Activated CD8-positive, alpha-beta memory T cell treated with anti-CD3 and anti-CD28 coated beads for 1 hour (primary cell): ENCODE measurements around the gene CENPB.
A peak's percentile ranks its signal among the peaks of the same experiment; 100 is the strongest.

Source experiments
- DNase-seq, 2 donors: peaks; one replicate each; pipeline ENCODE4 v3.0.0-alpha.2; 2020; ENCODE audit warnings: low read depth in 1 of 2; ENCODE audit errors: extremely low read depth in 1 of 2

The CENPB gene

DNA sequence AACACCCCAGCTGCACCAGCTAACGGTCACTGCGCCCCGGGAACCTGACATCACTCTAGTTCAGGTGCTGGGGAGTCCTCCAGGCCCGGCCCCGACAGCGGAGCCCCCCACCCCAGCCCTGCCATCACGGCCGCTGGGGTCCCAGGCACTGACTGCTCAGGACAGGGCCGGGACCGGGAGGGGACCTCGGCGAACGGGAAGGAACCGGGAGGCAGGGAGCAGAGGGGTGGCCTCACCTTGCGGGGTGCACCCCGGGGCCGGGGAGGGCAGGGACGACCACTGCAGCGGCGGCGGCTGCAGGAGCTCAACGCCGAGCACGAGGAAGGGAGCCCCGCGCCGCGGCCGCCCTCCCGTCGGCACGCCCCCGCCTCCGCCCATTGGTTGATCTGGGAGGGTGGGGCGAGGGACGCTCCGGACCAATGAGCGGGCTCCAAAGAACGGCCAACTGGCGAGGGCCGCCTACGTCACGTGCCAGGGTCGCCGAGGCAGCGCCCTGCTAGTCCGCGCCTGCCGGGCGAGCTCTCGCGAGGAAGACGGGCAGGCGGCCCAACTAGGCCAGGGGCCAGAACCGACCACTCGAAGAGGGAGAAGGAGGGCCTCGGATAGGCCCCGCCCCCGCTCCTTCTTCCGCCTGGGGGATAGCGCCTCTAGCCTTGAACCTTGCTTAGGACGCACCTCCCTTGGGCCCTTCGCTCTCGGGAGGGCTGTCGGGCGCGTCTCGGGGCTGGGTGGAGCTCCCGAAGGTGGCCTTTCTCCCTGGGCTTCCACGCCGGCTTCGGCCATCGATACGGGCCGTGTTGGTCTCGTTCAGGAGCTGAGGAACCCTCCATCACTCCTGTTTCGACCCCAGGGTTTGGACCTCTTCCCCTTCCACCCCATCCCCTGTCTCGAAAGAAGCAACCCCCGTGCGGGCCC is 18.9 kb downstream of the CENPB start, which contains the start of gene ADISSP:
TSS of gene ADISSP (minus strand) at position 327 of the 915 bp plus-strand sequence. CDS start 7,653 bp downstream, outside the sequence.
- peak; percentile 88 to 95 for DNase-seq

DNA sequence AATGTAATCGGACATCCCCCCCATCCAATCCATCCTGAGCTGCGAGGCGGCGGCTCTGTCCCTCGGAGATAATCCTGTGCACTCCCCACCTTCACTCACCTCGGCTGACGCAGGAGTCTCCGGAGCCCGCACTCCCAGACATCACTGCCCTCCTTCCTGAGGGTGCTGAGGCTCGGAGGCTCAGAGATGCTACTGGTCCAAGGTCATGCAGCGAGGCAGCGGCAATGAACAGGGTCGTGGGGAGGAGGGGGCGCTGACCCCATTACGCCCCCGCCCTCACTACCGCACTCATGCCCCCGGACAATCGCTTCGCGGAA is 19.5 kb downstream of the CENPB start:
- DNase-seq: no peak

DNA sequence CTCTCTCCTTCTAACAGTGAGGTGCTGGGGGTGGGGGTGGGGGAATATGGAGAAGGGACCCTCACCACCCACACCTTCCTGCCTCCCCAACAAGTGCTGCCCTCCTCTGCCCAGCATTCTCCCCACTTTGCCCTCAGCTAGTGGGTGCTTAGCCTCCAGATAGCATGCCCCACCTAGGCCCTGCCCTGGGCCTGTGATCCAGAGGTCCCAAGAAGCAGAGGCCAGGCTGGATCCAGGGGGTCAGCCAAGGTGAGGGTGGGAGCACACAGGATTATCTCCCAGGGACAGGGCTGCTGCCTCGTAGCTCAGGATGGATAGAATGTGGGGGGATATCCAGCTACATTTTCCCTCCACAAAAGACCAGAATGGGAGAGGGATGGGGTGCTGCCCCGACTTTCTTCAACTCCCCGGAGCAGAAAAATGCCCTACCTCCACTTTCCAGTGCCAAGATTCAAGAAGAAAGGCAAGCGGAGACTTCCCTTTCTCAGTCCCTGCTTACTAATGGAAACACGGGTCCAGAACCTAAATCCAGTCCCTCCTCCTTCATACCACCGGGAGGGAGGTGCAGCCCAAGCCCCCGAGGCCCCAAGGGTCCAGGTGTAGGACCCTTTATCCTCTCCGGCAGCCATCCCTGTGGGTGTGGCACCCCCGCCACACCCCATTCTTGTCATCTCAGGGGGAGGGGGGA is 20.0 kb downstream of the CENPB start:
- DNase-seq: no peak

DNA sequence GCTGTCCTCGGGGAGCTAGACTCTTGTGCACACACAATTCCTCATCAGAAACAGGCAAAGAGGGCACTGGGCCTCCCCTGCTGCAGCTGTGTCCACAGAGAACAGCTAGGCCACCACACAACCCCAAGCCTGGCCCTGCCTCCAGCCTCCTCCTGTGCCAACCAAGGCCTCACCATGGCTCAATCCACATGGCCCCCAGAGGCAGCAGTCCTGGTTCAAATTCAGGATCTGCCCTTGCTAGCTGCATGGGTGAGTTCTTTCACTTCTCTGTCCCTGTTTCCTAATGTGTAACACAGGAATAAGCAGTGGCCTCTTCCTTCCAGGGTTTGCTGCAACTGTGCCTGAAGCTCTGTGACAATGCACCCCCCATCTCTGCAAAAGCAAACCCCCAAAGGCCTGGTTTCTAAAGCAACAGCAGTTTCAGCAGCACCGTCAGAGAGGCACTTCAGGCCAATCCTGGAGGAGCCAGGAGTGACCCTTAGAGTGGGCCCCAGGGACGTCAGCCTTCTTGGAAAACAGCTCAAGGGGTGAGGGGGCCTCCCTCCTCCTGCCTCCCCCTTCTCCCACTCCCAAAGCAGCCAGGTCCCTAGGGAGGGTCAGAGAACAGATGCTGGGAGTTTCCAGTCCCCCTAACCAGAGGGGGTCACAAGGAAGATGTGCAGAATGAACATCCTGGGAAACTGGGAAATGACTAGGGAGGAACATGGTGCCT is 21.2 kb downstream of the CENPB start:
- no peak for DNase-seq

DNA sequence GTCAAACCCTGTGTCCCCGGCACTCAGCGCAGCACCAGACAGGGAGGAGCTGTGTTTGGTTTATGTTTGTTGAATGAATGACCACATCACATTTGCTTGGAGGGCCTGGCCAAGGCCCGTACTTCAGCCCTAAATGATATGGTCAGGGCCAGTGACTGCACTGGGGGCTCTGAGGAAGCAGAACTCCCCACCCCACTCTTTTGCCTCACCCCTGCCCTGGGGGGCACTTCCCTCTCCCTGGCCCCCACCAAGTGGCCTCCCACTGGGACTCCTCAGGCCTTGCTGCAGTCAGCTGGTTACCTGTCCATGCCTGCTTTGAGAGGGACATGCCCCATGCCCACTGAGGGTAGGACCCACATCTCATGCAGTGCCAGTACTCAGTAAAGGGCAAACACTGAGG is 21.9 kb downstream of the CENPB start:
- no peak for DNase-seq

DNA sequence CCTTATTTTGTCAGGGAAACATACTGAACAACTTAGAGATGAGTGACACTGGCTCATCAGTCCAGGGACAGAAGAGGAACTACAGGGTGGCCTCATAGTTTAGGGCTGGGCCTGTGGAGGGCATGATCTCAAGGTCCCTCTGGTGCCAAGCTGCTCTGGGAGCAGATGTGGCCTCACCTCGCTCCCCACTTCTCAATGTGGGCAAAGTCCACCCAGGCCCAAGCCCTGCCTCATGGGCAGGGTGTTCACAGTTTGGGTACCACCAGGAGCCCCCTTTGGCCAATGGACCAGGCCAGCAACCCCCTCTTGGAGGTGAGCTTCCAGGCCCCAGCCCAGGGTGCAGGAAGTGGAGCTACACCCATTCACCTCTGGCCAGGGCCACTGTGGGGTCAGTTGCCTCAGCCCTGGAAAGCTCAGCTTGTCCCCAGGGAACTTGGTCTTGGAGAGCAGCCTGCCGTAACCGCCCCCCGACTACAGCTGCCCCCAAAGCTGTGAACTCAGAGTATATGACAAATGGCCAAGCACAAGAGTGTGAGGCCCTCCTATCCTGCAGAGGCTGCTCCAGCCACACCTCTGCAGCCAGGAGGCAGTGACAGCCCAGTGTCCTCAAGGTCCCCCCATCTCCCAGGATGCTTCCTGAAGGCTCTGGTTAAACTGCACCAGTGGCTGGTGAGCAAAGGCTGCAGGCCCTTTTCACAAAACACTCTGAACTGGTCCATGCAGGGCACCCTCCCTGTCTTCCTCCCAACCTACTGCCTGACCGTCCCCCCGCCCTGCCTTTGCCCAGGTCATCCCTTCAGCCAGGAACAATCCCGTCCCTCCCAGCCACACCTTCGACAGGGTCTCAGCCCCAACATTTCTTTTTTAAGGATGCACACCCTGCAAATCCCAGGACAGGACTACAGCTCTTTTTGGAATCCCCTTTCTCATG is 22.6 kb downstream of the CENPB start:
- no peak for DNase-seq

DNA sequence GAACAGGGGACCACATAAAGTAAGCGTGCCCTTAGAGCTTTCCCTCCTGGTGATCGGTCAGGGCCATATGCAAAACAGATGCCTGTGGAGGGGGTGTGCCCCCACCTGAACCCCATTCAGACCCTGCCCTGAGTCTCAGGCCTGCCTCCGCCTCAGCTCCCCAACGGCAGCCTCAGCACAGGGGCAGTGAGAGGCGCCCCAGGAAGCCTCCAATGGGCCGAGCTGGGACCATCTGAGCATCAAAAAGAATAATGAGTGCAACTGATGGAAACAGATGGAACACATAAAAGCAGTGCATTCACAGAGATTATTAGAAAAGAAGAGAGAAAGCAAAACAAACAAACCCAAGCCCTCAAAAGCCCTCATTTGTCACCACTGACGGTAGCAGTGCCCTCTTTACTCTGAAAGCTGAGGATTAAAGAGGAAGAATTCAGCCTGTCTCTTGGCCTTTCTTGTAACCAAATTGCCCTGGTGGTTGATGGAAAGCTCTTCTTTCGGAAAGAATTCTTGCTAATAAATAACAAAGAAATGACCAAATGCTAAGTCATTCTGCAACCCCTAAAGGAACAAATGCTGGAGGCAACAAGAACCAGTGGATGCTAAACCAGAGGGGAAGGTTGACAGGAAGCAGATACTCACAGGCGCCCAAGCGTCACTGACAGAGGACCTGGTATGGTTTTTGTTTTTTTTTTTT is 25.7 kb downstream of the CENPB start:
- no peak for DNase-seq

DNA sequence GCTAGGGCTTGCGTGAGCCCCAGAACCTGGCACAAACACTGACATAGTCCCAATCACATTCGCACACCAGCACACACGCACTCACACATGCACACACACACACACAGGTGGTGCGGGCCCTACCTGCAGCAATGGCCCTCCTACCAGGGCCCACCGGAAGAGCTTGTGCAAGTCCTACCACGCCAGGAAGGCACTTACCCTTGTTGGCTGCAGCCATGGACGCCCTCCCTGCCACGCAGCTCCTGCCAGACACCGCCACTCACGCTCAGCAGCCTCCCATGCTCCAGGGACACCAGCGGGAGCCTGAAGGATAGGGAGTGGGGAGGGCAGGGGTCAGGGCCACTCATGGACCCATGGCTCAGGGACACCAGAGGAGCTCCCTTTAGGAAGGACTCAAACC is 26.7 kb downstream of the CENPB start:
- no peak for DNase-seq

DNA sequence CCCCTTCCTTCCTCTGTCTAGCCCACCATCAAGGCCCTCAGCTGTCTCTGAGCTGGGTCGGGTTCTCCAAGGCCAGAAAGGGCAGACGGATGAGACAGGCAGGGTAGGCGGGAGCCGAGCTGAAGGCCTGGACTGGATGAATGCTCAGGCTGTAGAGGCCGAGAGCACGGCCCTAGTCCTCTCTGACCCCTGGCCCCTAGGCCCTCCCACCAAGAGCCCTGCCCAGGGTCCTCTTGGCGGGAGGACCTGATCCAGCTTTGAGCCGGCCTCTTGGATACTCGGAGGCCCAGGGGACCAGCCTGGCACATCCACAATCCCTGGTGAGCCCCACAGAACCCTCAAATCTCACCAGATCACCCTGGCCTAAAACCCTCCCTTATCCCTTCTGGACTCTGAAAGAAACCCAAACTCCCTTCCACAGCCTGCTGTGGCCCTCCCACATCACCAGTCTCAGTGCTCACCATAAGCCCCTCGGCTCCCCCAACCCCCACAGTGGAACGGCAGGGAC is 27.2 kb downstream of the CENPB start:
- no peak for DNase-seq

DNA sequence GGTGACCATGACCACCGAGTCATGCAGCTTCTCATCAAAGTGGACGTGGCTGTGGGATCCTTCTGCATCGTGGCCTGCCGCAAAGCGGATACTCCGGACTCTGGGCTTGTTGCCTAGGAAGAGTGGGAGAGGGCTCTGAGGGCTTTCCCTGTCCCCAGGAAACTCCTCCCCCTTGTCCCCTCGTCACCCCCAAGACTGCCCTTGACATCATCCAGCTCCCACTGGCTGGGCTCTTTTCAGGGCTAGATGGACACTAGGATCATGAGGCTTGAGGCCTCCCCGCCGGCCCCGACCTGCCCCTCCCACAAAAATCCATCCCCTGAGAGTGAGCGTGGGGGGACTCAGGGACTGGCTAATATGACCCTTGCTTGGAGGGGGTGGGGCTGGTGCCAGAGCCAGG is 28.0 kb downstream of the CENPB start:
- no peak for DNase-seq

DNA sequence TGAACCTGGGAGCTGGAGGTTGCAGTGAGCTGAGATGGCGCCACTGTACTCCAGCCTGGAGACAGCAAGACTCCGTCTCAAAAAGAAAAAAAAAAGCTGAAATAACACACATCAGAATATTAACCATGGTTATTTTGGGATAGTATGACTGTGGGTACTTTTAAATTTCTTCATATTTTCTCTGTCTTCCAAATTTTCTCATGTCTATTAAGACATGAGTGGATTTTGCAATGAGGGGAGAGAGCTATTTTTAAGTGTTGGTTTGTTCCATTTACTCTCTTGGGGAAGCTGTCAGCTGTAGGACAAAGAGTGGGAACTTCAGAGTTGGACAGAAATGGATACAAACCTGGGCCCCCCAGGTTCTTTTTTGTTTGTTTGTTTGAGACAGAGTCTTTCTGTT is 29.3 kb downstream of the CENPB start:
- no peak for DNase-seq

DNA sequence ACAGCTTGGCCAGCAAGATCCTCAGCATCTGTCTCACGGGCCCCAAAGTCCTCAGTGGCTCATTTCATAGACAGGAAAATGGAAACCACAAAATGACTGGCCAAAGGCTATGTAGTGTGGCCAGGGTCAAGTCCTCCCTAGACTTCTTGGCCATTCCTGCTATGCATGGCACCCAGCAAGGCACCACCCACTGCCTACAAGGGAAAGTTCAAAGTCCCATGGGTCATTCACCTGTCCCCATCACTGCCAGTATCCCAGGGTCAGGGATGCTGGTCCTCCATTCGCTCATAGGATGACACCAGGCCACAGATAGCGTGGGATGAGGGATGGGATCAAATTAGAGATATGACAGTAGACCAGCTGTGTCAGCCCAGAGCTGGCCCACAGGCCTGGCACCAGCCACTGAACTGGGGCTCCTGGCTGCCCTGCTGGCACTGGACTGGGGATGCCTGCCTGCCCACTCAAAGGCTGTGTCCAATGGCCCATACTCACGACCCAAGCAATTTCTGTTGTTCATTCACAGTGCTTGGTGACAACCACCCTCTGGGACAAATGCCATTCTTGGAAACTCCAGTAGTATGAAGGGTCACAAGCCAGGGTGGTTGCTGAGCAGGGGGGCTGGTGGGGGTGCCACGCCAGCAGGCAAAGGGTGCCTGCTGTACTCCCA is 30.6 kb downstream of the CENPB start:
- DNase-seq: no peak

DNA sequence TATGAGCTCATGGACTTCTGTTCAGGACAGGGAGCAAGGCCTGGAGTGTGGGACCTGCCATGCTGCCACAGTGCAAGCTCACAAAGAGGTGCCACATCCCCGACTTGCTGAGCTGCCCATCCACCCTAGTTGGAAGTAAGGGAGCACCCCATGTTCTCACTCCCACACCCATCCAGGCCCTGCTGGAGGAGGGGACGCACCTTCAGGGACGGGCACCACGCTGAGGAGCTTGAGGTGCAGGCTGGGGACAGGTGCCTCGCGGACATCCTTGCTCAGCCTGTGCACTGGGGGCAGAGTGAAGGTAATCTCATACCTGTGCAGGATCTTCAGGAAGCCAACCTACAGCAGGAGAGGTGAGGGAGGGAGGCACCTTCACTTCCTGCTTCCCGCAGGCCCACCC is 31.3 kb downstream of the CENPB start:
- DNase-seq: no peak

DNA sequence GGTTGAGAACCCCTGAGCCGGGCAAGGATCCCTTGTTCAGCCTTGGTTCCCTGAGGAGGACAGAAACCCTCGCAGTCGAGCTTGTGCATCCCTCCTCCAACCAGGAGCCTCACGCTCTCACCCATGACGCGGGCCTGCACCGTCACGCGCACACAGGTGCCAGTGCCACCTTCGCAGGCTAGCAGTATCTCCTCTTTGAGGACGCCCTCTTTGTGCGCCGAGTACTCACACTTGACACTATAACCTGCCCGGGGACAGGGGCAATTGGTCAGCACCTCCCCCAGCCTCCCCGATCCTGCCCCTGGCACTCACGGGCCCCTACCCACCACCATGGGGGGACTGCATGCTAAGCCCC is 32.3 kb downstream of the CENPB start:
- DNase-seq: no peak

DNA sequence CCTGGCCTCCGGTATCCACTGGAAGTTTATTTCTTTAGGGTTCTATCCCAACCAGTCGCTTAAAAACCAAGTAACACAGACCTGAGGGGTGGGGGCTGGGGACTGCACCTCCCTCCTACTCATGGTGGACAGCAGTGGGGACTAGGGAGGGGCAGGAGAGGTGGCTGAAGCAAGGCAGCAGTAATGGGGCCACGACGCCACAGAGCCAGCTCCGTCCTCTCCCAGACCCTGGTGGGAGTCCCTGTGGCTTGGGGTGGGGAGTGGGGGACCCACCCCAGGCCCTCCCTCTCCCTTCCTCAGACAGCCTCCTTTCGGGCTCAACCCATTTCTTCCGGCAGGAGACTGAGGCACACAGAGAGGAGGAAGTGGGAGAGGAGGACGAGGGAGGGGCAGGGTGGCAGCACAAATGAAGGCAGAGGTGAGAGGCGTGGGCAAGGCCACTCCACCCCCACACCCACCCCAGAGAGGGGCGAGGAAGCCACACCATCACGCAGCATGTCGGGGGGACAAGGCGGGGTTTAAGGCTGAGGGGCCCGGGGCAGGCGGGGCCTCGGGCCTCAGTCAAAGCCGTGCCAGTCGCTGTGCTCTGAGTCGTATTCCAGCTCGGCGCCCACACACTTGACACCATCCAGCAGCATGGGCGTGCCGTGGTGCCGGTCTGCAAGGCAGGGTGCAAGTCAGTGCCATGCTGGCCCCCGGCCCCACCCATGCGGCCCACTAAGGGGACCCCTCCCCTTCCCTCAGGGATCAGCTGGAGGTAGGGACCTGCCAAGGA is 32.9 kb downstream of the CENPB start:
- DNase-seq: no peak

DNA sequence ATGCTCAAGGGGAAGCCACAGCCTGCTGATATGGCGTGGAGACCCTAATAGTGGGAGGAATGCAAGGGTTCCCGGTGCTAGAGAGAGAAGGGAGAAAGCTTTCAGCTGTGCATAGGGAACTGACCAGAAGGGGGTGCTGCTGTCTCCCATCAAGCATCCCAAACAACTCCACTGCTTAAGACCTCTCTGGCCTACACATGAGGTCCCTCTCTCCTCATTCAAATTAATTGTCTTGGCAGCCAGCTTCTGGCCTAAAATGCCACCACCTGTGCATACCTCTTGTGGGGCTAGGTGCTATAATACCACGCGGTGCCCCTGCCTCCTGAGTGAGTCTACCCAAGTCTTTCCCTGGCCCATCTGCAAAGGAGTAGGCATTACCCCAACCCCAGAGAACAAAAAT is 33.4 kb downstream of the CENPB start:
- peak in 1 of 2 donors; percentile 33 for DNase-seq

DNA sequence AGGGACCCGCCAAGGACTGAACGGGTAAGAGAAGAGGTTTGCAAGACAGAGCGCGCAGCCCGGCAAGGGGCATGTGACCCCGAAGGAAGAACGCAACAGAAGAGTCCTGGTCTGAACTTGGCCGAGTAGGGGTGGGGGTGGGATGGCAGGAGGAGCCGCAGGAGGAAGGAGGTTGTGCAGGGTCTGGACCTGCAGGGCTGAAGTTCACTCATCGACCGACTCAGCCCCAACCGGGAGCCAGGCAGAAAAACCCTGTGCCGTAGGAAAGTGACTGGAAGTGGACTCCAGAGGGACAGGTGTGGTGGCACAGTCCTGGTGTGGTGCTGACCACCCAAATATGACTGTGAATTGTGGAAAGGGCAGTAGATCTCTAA is 34.2 kb downstream of the CENPB start:
- DNase-seq: no peak

DNA sequence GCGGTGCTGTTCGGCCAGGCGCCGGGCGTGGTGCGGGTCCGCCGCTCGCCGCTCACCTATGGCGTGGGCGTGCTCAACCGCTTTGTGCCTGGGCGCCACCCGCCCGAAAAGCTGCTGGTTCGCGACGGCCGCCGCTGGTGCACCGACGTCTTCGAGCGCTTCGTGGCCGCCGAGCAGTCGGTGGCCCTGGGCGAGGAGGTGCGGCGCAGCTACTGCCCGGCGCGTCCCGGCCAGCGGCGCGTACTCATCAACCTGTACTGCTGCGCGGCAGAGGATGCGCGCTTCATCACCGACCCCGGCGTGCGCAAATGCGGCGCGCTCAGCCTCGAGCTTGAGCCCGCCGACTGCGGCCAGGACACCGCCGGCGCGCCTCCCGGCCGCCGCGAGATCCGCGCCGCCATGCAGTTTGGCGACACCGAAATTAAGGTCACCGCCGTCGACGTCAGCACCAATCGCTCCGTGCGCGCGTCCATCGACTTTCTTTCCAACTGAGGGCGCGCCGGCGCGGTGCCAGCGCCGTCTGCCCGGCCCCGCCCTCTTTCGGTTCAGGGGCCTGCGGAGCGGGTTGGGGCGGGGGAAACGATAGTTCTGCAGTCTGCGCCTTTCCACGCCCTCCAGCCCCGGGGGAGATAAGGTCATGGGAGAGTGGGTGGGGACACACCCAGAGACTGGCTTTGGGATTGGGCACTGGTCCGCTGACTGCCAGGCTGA is 34.7 kb downstream of the CENPB start:
- peak in 1 of 2 donors; percentile 14 for DNase-seq
